ENCODE results near the gene TRPV4.
"Not testable (repeated sequence)": the region's sequence is repeated elsewhere in the genome, so short reads cannot be mapped to it uniquely, and the experiment has no call there.

TRPV4 gene

DNA sequence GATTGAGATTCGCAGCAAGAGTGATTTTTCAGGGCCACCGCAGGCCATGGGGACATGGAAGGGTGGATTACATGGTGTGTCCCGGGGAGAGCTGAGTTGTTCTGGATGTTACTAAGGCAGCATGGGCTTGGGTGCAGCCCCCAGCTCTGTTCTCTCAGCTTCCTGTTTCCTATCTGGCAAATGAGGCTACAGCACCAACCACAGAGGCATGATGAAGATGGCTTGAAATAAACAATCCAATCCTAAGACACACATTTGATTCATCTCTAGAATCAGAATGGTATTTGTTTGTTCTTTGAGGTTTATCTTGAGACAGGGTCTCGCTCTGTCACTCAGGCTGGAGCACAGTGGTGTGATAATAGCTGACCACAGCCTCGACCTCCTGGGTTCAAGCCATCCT lies 25.6 kb upstream of the TRPV4 start:
- no peak for FAIRE-seq

DNA sequence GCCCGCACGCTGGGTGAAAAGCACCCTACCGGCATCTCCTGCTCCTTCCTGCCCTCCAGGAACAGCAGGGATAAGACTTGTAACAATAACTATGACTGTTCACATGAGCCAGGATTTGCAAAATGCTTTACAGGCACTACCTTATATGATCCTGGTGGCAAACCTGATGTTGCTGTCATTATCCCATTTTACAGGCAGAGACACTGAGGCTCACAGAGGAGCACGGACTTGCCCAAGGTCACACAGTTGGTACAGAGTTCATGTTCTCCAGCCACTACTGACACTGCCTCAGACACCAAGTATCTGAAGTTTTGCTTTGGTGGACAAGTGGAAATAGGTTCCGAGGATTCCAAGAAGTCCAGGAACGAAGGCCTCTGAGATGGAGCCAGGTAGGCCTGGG lies 24.5 kb upstream of the TRPV4 start:
- FAIRE-seq = no peak

DNA sequence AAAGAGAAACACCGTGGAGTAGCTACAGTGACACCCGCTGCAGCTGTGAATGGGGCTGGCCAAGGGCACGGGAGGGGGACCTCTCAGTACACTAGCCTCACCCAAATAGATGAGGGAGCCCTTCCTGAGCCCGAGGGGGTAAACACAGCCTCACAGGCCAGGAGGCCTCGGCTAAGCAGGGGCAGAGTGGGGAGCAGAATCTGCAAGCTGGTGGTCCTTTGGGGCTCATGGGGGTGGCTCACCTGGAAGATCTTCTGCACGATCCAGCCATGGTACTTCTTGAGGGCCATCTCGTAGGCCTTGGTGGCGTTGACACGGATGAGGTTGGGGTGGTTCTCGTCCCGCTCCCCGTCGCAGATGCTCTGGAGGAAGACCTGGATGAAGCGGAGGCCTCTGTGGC lies 22.2 kb upstream of the TRPV4 start:
- no peak for FAIRE-seq

DNA sequence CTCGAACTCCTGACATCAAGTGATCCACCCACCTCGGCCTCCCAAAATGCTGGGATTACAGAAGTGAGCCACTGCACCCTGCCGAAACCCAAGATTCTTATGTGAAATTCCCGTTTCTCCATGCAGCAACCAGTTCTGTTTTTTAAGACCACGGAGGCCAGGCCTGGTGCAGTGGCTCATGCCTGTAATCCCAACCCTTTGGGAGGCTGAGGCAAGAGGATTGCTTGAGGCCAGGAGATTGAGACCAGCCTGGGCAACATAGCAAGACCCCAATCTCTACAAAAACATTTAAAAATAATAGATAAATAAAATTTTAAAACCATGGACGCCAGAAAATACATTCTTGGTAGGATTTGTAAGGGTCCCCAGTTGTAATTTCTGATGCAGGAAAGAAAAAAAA lies 17.3 kb upstream of the TRPV4 start:
- not testable (repeated sequence) for FAIRE-seq

DNA sequence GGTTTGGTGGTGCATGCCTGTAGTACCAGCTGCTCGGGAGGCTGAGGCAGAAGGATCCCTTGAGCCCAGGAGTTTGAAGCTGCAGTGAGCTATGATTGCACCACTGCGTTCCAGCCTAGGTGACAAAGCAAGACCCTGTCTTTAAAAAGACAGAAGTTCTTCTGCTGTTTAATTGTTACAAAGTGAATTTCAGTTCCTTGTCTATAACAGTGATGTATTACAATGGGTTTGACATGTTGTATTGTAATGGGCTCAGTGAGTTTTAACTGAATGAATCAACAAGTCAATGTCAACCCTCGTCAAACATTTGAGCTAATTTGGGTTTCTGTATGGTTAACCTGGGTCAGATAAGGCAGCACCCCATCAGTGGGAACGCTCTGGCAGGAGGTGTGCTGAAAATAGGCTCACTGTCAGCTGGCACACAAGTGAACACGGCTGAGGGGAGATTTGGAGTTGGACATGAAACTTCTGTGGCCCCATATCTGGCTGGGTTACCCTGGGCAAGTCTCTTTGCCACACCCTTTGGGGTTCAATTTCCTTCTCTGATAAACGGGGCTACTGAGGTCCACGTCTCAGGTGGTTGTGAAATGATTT lies 14.0 kb upstream of the TRPV4 start:
- no peak for FAIRE-seq

DNA sequence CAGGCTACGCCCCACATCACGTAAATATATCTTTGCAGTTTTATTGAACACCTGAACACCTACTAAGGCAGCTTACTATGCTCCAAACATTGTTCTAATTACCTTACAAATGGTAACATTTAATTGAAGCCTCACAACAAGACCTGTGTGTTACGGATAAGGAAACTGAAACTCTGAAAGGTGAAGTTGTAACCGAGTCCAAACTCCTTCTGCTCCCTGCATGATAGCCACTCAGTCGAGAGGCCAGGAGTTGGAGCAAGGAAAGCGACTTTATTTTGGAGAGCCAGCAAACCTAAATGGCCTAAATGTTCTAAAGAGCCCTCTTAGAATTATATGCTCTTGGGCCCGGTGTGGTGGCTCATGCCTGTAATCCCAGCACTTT lies 12.6 kb upstream of the TRPV4 start:
- FAIRE-seq = no peak

DNA sequence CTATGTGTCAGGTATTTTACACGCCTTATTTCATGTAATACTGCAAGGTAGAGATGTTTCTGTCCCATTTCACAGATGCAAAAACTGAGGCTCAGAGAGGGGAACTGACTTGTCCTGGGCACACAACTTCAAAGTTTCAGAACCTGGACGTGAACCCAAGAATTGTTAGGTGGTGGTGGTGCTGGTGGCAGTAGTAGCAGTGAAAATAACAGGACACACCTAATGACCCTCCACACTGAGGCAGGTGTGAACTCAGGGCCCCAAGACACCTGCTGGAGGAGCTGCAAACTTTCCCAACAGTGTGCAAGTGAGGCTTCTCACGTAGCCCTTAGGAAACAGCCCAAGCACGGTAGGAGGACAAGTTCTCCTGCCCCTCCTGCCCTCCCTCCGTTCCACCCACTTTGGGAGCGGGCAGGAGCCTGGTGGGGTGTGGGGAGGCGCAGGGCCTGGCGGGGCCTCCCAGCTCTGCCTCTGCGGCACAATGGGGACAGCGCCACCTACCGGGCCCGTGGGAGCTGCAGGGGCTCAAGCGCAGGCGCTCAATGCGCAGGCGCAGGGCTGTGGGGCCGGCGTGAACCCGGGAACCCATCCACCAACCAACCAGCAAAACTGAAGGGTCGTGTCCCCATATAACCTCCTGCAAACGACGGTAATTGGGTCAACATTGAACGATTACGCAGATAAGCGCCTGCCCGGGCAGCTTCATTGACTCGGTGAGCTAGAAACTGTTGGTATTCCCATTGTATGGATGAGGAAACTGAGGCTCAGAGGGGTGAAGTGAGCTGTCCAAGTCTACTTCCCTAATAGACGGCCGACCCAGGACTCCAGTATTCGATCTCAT lies 12.0 kb upstream of the TRPV4 start:
- no peak for FAIRE-seq

DNA sequence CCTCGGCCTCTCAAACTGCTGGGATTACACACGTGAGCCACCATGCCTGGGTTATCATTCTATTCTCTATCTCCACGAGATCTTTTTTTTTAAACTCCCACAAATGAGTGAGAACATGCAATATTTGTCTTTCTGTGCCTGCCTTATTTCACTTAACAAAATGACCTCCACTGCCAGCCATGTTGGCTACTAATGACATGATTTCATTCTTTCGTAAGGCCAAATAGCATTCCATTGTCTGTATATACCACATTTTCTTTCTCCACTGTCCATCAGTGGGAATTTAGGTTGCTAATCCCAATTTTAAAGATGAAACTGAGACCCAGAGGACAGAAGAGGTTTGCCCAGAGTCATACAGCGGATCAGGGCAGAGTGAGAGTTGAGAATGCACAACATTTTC lies 10.9 kb upstream of the TRPV4 start:
- FAIRE-seq = no peak

DNA sequence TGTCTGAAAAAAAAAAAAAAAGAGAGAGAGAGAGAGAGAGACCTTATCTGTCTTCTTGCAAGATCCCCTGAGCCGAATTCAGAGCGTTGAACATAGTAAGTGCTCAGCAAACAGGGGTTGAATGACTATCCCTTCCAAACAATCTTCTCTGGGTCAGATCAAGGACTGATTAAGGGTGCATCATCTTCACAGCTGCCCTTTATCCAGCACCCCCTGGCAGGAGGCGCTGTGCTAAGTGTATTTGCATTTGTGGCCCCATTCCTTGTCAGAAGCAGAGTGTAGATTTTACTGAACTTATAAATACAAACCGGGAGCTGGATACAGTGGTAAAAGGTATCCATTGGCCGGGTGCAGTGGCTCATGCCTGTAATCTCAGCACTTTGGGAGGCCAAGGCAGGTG lies 8.8 kb upstream of the TRPV4 start:
- FAIRE-seq = no peak

DNA sequence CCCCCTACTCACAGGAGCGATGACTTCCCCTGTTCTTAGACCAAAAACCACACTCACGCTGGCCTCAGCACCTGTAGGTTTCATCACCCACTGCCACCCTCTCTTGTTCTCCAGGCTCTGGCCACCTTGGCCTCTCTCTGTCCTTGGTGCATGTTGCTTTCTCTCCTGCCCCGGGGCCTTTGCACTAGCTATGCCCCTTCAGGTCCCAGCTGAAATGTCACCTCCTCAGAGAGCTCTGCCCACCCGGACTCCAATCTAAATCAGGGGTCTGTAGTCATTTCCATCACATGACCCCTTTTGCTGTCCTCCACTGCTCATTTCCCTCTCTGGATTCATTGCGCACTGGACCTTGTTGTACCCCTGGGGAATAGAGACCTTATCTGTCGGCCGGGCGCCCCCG lies 8.2 kb upstream of the TRPV4 start:
- no peak for FAIRE-seq

DNA sequence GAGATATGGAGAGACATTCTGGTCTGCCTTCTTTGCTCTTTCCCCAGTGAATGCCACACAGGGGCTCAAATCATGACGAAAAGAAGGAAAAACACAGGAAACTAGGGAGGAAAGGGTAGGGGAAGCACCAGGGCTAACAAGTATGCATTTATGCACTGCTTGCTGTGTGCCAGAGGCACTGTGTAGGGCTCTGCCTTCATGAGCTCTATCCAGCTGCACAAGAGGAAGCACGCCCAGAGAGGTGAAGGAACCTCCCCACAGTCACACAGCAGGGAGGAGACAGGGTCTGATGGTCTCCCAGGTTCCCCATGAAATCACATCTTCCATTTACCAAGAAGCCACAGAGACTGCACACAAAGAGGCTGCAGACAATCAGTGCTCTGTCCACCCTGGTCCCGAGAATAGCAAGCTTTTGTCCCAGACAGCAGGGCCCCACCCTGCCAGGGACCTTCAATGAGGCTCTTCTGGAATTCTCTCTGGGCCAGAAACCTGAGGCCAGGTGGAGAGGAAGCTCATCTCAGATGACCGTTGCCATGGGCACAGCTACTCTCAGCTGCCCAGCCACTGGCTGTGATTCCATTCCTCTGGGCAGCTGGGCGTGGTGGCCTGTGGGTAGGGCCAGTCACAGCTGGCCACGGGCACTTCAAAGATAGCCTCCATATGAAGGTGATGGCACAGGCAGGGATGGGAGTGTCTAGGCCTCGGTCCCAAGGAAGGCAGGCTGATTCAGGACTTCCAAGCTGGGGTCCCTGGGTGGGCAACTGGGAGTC lies 7.3 kb upstream of the TRPV4 start:
- no peak for FAIRE-seq

DNA sequence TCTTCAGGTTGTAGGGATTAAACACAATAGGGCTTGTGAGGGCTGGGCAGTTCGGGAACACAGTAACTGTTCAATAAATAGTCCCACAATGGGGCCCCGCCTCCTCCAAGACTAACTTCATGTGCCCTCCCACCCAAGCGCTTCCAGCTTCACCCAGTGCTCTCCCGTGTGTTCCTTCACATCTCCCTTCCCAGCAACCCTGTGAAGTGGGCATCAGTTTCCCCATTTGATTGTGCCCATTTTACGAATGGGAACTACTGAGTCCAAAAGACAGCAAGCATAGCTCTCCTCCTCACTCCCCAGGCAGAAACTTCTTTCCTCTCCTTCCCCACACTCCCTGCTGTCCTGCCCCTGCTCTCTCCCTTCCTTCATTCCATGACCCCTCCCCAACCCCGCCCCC lies 6.2 kb upstream of the TRPV4 start:
- FAIRE-seq = no peak

DNA sequence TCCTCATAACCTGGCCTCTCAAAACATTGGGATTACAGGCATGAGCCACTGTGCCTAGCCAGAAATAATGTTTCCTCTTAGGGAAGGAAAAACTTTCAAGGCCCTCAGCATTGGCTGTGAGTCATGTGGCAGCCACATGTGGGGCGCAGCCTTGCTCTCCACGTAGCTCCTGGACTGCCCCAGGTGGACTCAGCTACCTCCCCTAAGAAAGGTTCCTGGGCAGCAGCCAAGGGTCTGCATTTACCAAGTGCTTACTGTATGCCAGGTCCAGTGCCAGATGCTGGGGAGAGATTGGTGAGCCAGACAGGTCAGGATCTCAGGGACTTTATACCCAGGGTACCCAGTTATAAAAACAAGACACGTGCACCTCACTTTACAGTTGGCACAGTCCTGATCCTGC lies 3.7 kb upstream of the TRPV4 start:
- no peak for FAIRE-seq

DNA sequence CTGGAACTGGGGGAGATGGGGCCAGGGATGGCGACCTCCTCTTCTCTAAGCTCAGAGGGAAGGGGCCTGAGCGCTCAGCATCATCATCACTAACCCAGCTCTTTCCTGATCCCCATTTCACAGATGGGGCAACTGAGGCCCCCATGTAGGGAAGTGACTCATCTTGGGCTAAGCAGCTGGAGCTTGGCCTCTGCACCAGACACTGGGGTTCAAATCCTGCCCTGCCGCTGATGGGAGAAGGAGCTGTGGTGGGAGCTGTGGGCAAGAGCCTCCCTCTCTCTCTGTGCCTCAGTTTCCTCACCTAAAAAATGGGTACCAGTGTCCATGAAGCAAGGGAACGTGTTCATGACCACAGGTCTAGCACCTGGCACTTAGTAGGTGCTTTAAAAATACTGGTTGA lies 2.6 kb upstream of the TRPV4 start:
- no peak for FAIRE-seq

DNA sequence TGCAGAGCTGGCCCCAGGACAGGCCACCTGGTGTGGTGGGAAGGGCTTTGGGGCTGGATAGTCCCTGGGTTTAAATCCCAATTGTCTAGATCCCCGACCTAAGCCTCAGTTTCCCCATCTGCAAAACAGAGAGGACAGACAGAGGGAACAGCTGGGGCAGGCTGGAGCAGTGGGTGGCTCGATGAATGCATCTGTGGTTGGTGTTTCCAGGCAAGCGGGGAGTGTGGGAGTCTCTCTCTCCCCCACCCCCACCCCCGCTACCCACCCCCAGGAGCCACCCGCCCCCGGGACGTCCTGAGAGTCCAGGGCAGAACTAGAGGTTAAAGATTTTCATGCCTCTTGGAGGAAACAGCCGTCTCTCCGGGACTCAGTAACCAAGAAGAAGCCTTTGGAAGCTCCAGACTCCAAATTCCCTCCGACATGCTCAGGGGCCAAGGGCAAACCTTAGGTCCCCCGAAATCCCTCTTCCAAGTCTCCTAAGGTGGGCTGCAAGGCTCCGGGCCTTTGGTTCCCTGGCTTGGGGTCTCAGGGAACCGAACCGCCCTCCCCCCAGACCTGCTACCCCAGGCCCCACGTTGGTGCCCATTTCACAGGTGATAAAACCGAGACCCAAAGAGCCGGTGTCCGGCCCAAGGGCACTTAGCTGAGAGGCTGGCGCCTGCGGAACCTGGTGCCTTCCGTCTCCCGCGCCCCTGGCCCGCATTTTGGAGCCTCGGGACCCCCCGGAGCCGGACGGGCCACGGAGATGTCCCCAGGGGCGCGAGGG lies 474 bp downstream of the TRPV4 start:
- no peak for FAIRE-seq

DNA sequence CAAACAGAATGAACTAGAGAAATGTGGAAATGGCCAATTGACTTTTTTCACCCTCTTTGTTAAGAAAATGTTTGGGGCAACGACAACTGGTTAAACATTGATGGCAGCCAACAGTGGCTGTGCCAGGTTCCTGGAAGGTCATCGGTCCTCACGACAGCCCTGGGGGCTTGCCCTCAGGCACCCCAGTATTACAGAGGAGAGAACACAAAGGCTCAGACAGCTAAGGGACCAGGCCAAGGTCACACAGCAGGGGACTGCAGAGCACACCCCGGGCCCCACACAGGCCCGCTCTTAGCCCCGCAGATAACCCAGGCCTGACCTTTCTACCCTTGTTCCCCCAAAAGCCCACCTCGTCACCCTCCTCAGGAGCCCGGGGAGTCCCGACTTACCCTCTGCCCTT lies 1.3 kb downstream of the TRPV4 start:
- FAIRE-seq = no peak

DNA sequence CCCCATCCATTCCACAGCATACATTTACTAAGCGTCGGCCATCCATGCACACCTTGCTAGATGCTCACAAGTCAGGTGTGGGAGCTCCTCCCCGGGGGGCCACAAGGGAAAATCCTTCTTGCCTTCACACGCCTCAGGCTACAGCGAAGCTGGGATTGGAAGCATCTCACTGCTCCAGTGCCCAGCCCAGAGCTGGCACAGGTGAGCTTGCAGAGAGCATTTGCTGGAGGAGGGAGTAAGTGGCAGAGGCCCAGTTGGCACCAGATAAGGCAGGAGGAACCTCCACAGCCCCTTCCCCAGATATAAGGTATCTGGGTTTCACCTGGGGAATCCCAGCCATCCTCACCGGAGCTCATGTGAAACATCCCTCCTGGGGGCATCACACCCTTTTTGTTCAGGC lies 1.8 kb downstream of the TRPV4 start:
- no peak for FAIRE-seq

DNA sequence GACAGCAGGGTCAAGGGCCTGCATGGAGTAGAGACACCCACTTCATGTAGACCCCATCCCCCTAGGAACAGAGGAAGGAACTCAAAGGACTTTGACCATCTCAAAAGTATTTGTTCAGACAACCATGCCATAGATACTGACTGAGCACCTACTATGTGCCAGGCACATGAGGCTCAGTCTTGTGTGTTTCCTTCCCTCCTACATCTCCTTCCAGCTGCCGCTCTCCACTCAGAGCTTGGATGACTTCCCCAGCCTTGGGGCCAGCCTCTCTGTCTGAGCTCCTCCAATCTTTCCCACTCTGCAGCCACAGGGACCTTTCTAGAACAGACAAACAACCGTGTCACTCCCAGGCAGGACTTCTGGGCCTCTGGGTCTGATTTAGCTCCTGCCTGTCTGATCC lies 2.5 kb downstream of the TRPV4 start:
- FAIRE-seq = no peak

DNA sequence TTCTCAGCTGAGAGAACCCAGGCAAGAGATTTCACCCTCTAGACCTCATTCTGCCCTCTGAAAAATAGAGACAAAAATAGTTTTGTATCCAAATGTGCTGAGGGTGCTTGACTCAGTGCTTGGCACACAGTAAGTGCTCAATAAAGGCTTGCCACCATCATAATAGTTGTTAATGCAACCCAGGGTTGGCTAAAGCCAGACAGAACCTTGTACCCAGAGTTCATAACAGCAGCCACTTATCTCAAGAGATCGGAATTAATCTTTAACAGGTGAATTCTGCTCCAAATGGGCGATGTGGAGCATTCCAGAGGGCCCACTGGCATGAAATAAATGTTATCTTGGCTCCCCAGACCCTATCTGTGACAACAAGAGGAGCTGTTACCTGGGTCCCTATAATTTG lies 2.9 kb downstream of the TRPV4 start:
- no peak for FAIRE-seq

DNA sequence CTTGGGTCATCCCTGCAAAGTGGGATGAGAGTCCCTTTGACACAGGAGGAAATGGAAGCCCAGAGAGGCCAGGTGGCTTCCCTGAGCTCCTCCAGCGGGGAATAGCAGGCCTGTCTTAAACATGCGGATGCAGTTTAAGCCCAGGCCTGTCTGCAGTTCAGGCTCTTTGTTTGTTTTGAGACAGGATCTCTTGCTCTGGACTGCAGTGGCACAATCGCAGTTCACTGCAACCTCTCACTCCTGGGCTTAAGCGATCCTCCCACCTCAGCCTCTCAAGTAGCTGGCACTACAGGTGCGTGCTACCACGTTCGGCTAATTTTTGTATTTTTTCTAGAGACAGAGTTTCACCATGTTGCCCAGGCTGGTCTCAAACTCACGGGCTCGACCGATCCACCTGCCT lies 3.5 kb downstream of the TRPV4 start:
- FAIRE-seq = no peak

DNA sequence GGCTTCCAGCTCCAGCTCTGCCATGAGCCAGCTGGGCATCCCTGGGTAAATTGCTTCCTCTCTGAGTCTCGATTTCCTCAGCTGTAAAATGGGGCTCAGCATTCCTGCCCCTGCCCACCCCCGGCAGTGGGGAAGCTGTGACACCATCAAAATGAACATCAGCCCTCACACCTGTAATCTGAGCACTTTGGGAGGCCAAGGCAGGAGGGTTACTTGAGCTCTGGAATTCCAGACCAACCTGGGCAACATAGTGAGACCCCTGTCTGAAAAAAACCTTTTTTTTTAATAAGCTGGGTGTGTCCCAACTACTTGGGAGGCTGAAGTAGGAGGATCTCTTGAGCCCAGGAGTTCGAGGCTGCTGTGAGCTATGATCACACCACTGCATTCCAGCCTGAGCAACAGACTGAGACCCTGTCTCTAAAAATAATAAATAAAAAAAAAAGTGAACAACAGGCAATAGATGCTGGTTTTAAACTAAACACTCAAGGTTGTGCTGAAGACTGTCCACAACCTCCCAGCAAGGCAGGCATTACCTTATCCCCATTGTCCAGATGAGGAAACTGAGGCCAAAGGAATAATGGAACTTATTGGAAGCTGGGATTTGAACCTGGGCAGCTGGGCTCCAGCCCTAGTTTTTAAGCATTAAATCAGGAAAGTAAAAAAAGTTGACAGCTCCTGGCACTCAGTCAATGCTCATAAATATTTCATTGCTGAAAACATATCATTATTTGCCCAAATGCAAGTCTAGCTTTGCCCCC lies 4.3 kb downstream of the TRPV4 start:
- no peak for FAIRE-seq
